ENCODE results near the gene E2F2. TPM values are rescaled to one million over a fixed set of nuclear protein-coding genes. Genes with fewer than 3 reads are reported as not detected.

The E2F2 gene
- total and polyA plus RNA-seq, 8 donors = 3.2 to 5.8 (median 4.2) TPM

DNA sequence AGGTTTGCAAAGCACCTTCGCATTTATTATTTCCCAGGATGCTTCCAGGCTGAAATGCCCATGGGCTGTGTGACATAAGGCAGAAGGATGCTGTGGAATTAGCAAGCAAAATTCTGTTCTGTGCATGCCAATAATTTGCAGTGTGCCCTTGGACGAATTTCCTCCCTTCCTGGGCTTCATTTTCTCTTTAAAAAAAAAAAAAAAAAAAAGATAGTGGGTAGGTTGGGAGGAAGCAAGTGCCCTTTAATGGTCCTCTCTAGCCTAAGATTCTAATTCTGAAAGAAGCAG lies 30.7 kb upstream of the E2F2 start:
- H3K36me3 ChIP-seq = peaks cover 0 to 3% of the 10 kb centered on the region in 2 donors
- TF ChIP-seq, protein P1, sequence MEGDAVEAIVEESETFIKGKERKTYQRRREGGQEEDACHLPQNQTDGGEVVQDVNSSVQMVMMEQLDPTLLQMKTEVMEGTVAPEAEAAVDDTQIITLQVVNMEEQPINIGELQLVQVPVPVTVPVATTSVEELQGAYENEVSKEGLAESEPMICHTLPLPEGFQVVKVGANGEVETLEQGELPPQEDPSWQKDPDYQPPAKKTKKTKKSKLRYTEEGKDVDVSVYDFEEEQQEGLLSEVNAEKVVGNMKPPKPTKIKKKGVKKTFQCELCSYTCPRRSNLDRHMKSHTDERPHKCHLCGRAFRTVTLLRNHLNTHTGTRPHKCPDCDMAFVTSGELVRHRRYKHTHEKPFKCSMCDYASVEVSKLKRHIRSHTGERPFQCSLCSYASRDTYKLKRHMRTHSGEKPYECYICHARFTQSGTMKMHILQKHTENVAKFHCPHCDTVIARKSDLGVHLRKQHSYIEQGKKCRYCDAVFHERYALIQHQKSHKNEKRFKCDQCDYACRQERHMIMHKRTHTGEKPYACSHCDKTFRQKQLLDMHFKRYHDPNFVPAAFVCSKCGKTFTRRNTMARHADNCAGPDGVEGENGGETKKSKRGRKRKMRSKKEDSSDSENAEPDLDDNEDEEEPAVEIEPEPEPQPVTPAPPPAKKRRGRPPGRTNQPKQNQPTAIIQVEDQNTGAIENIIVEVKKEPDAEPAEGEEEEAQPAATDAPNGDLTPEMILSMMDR (IDR thresholded peaks at IDR 0.05) = no peak
- ATAC-seq (no peak), DNase-seq (no peak)
- peak overlapping the region; percentile 95 to 96 for H3K27ac ChIP-seq
- intact Hi-C loops (cut with DNase I) = no loop called here
- H3K27me3 ChIP-seq = peaks cover 0 to 49% of the 10 kb centered on the region in 2 donors
- H3K4me3 ChIP-seq = no peak overlapping the region
- H3K9me3 ChIP-seq = no peaks in the 10 kb centered on the region
- peaks cover 45 to 69% of the 10 kb centered on the region in 2 donors for H3K4me1 ChIP-seq

DNA sequence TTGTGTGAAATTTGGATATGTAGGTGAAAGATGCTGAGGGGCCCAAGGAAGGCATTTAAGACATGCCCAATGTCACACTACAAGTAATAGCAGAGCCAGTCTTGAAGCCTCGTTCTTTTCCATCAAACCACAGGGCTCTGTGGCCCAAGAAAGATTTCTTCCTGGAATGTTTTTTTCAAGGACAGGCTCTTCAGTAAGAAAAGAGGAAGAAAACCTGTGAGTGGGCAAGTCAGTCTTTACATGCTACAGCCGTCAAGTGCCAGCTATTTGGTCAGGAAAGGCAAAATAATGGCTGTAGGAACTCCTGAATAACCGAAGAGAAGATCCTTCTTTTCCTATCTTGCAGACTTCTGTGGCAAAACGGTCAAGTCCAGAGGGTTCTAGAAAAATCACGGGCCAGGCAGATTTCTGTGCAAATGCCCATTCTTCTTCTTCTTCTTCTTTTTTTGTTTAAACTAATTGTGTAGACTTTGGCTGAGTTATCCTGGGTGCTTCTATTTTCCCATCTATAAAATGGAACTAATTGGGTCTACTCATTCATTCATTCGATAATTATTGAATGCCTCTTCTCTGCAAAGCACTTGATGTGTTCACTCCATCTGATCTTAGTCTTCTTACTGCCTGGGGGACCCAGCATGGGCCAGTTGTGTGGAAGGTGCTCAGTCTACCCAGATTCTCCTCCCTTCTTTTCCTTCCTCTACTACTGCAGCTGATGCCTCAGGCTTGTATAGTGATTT lies 30.2 kb upstream of the E2F2 start:
- intact Hi-C loops (cut with DNase I) = no loop called here
- Histone ChIP-seq H3K9me3 (no peaks in the 10 kb centered on the region), H3K27ac (peak overlapping the region; percentile 95 to 96), H3K27me3 (peaks cover 0 to 54% of the 10 kb centered on the region in 2 donors), H3K4me1 (peaks cover 49 to 71% of the 10 kb centered on the region in 2 donors), H3K4me3 (no peak overlapping the region), H3K36me3 (peaks cover 0 to 3% of the 10 kb centered on the region in 2 donors)
- TF ChIP-seq, protein P1 (IDR thresholded peaks at IDR 0.05) = no peak
- no peak for DNase-seq
- no peak for ATAC-seq

DNA sequence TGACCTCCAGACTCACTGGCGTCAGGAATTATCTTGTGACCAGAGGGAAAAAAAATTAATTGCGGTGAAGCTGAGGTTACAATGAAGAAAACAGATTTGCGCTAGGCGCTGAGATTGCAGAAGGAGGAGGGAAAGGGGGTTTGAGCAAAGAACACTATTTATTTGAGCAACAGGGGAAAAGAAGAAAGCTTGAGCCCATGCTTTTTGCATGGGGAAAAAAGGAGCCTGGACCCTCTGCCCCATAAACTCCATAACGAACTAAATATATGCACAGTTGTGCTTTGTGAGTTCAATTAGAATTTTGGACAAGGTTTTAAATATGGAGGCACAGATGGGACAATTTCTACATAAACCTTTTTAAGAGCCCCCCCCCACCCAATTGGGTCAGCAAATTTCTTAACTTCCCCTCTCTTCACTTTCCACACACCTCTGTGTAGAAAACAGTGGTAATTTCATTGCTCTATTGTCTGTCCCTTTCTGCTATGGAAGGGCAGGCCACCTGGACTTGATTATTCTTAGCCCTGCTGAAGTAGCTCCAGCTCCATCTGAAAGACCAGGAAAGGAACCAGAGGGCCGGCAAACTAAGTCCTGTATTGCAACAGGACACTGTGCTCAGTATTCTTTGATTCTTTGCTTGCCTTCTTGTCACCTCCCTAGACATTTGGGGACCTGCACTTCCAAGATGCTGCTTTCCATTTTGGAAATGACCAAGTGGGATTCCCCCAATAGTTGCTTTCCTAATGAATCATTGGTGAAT lies 29.1 kb upstream of the E2F2 start:
- Histone ChIP-seq H3K4me3 (peak overlapping the region in 1 of 2 donors; percentile 89), H3K4me1 (peaks cover 60 to 81% of the 10 kb centered on the region in 2 donors), H3K27me3 (peaks cover 0 to 64% of the 10 kb centered on the region in 2 donors), H3K9me3 (no peaks in the 10 kb centered on the region), H3K27ac (peak overlapping the region; percentile 95 to 96), H3K36me3 (peaks cover 0 to 3% of the 10 kb centered on the region in 2 donors)
- ATAC-seq (peak; percentile 1), DNase-seq (no peak)
- TF ChIP-seq, protein P1 (IDR thresholded peaks at IDR 0.05) = no peak
- intact Hi-C loops (cut with DNase I) = no loop called here

DNA sequence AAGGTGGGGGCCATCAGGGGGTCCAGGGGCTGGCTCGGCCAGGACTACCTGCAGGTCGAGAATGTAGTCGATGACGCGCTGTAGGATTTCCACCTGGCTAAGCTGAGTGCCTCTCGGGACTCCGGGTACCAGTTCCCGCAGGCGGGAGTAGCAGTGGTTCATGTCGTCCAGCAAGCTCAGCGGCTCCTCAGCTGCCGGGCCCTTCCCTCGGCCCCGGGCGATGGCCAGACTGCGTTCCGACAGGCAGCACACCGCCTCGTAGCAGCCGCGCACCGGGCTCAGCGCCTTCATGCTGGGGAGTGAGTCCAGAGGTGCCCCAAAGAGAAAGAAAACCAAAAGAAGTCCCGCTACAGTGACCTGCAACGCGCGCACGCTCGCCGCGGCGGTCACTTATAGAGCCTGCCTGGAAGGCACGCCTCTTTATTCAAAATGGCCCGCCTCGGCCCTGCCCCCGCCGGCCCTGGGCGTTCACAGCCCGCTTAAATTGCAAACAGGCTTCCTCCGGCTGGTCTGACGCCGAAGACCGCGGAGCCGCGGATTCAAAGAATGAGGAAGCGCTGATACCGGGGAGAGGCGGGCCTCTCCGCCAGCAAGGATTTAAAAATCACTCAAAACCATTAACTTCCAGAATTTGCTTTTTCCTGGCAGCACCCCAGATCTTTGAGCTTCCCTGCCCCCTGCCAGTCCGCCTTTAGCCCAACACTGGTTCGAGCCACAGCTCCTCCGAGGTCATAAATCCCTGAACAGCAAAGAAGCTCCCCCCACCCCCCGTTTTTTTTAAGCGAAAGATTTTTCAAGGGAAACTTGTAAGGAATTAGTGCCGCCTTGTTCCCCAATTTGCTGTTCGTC lies 28.3 kb upstream of the E2F2 start, which contains the start of gene ID3:
Gene ID3 (minus strand): TSS at position 366 of the 849 bp plus-strand sequence. CDS start 75 bp downstream, at position 291.
- H3K4me3 ChIP-seq = peak within 1 kb of the TSS; percentile 89
- TF ChIP-seq, protein P1 (IDR thresholded peaks at IDR 0.05) = no peak
- peak; percentile 96 to 100 (median 98) for DNase-seq
- H3K27ac ChIP-seq = peak within 1 kb of the TSS; percentile 95 to 96
- H3K4me1 ChIP-seq = peaks cover 60 to 83% of the 10 kb centered on the region in 2 donors
- H3K9me3 ChIP-seq = no peaks in the 10 kb centered on the region
- peaks cover 0 to 62% of the 10 kb centered on the region in 2 donors for H3K27me3 ChIP-seq
- peaks cover 0 to 3% of the 10 kb centered on the region in 2 donors for H3K36me3 ChIP-seq
- peak; percentile 76 for ATAC-seq
- intact Hi-C loops (cut with DNase I) = no loop called here

All from left lung (tissue), 10 donors.